Nephron progenitor cell (in vitro differentiated cells): Measurements from ENCODE around the gene USP4.

Experiments
- DNase-seq: peaks from one replicate; pipeline ENCODE4 v3.0.0; 2021
- H3K27ac Mint-ChIP-seq: 2 replicates; pipeline ENCODE4 v1.8.0; 2021; ENCODE audit warnings: mild to moderate bottlenecking, moderate library complexity, mixed read lengths
- H3K27me3 Mint-ChIP-seq: 2 replicates; pipeline ENCODE4 v1.8.0; 2021; ENCODE audit warnings: mild to moderate bottlenecking, low read depth, mixed read lengths; ENCODE audit not compliant: poor library complexity
- H3K36me3 Mint-ChIP-seq: 2 replicates; pipeline ENCODE4 v1.8.0; 2021; ENCODE audit warnings: low read depth, mixed read lengths
- H3K4me1 Mint-ChIP-seq: 2 replicates; pipeline ENCODE4 v1.8.0; 2021; ENCODE audit warnings: mixed read lengths
- H3K4me3 Mint-ChIP-seq: 2 replicates; pipeline ENCODE4 v1.8.0; 2021; ENCODE audit warnings: mild to moderate bottlenecking, moderate library complexity, mixed read lengths
- H3K9me3 Mint-ChIP-seq: 2 replicates; pipeline ENCODE4 v1.8.0; 2021; ENCODE audit warnings: mild to moderate bottlenecking, moderate library complexity, mixed read lengths
- TF ChIP-seq, protein P1 (sequence below): fragments of 200-600 bp; sonication (generic); IDR thresholded peaks from 2 replicates; pipeline ENCODE4 v1.5.0; 2021; ENCODE audit warnings: antibody characterized with exemption

Gene USP4

GRCh38 chr3:49276475-49277382, 63.1 kb downstream of the USP4 start, which contains the start of gene C3orf62:
Gene C3orf62, minus strand, starts transcription at chr3:49277232. Its CDS starts 360 bp downstream, at chr3:49276872.
- peak; percentile 47 for DNase-seq
- H3K27ac Mint-ChIP-seq = peak within 1 kb of the TSS; percentile 94
- no peaks in the 10 kb centered on the region for H3K9me3 Mint-ChIP-seq
- TF ChIP-seq, protein P1, sequence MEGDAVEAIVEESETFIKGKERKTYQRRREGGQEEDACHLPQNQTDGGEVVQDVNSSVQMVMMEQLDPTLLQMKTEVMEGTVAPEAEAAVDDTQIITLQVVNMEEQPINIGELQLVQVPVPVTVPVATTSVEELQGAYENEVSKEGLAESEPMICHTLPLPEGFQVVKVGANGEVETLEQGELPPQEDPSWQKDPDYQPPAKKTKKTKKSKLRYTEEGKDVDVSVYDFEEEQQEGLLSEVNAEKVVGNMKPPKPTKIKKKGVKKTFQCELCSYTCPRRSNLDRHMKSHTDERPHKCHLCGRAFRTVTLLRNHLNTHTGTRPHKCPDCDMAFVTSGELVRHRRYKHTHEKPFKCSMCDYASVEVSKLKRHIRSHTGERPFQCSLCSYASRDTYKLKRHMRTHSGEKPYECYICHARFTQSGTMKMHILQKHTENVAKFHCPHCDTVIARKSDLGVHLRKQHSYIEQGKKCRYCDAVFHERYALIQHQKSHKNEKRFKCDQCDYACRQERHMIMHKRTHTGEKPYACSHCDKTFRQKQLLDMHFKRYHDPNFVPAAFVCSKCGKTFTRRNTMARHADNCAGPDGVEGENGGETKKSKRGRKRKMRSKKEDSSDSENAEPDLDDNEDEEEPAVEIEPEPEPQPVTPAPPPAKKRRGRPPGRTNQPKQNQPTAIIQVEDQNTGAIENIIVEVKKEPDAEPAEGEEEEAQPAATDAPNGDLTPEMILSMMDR = no peak
- H3K4me3 Mint-ChIP-seq = peak within 1 kb of the TSS; percentile 41
- H3K27me3 Mint-ChIP-seq = peaks cover 3% of the 10 kb centered on the region
- H3K4me1 Mint-ChIP-seq = peaks cover 14% of the 10 kb centered on the region
- H3K36me3 Mint-ChIP-seq = peaks cover 53% of the 10 kb centered on the region

DNA sequence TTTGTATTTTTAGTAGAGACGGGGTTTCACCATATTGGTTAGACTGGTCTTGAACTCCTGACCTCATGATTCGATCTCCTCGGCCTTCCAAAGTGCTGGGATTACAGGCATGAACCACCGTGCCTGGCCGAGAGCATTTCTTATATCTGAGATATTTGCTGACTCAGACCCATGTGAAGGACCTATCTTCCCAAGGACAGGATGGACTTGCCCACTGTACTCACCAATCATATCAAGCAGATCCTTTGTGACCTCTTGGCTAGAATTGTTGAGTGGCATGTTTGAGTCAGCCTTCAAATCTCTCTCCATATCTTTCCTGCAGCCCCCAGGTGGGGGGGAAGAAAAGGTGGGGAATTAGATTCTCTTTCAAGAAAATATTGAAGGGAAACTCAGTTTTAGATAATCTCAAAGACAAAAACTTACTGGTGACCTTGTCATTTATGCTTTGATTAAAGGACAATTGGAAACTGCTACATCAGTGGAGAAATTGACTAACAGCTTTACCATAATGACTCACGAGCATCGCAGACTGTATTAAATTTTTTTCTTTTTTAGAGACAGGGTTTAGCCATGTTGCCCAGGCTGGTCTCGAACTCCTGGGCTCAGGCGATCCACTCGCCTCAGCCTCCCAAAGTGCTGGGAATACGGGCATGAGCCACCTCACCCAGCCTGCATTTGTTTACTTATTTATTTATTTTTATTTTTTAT, 65.9 kb downstream of the USP4 start:
- Mint-ChIP-seq H3K27ac (no peak overlapping the region), H3K4me3 (no peak overlapping the region), H3K36me3 (peaks cover 40% of the 10 kb centered on the region), H3K27me3 (peaks cover 3% of the 10 kb centered on the region), H3K4me1 (peaks cover 14% of the 10 kb centered on the region), H3K9me3 (no peaks in the 10 kb centered on the region)
- TF ChIP-seq, protein P1 = no peak
- DNase-seq = no peak

GRCh38 chr3:49271047-49271446, 68.8 kb downstream of the USP4 start:
- peaks cover 8% of the 10 kb centered on the region for H3K4me1 Mint-ChIP-seq
- TF ChIP-seq, protein P1 = no peak
- H3K27me3 Mint-ChIP-seq = peaks cover 3% of the 10 kb centered on the region
- no peak overlapping the region for H3K4me3 Mint-ChIP-seq
- no peak for DNase-seq
- peaks cover 17% of the 10 kb centered on the region for H3K36me3 Mint-ChIP-seq
- H3K9me3 Mint-ChIP-seq = no peaks in the 10 kb centered on the region
- H3K27ac Mint-ChIP-seq = no peak overlapping the region

DNA sequence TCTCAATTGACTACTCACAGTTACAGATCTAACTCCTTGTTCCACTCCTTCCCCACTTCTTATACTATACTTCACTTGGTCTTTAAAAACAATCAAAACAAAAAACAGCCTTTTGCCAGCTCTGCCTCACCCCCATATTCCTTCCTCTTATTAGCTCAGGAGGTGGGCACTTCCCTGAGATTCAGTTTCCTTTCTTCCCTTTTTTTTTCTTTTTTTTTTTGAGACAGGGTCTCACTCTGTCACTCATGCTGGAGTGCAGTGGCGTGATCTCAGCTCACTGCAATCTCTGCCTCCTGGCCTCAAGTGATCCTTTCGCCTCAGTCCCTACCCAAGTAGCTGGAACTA, 69.7 kb downstream of the USP4 start:
- TF ChIP-seq, protein P1 = no peak
- no peak overlapping the region for H3K27ac Mint-ChIP-seq
- H3K4me3 Mint-ChIP-seq = no peak overlapping the region
- no peak for DNase-seq
- H3K4me1 Mint-ChIP-seq = peaks cover 5% of the 10 kb centered on the region
- peaks cover 12% of the 10 kb centered on the region for H3K36me3 Mint-ChIP-seq
- no peaks in the 10 kb centered on the region for H3K9me3 Mint-ChIP-seq
- peaks cover 3% of the 10 kb centered on the region for H3K27me3 Mint-ChIP-seq

- H3K27me3 Mint-ChIP-seq = peaks cover 3% of the 10 kb centered on the region
- H3K36me3 Mint-ChIP-seq = peaks cover 12% of the 10 kb centered on the region
- H3K9me3 Mint-ChIP-seq = no peaks in the 10 kb centered on the region
- H3K4me3 Mint-ChIP-seq = no peak overlapping the region
- no peak for DNase-seq
- no peak overlapping the region for H3K27ac Mint-ChIP-seq
- TF ChIP-seq, protein P1 = no peak
- H3K4me1 Mint-ChIP-seq = peaks cover 5% of the 10 kb centered on the region
Measured at GRCh38 chr3:49269443-49270155, 70.3 kb downstream of the USP4 start.
